ENCODE measurements around the gene MRPL18.
"Not testable (repeated sequence)": the region's sequence is repeated elsewhere in the genome, so short reads cannot be mapped to it uniquely, and the experiment has no call there.

GRCh38 chr6:159824690-159825089, 34.4 kb downstream of the MRPL18 start:
- TF ChIP-seq POLR2A, POLR2AphosphoS5 (IDR thresholded peaks at IDR 0.05): not testable (repeated sequence)

Data from breast epithelium (tissue), 3 donors.